Uterus (tissue), 4 donors: ENCODE data around the gene SLCO3A1. TPM values are rescaled to one million over a fixed set of nuclear protein-coding genes. Genes with fewer than 3 reads are reported as not detected.

ENCODE experiments used
- DNase-seq, 2 donors: peaks; one replicate each; pipeline ENCODE4 v3.0.0-alpha.2; 2019 to 2020
- H3K27ac ChIP-seq, 2 donors: fragments of 200-600 bp; sonication (generic); 1 replicate in 1 of 2; 2 replicates in 1 of 2; pipeline ENCODE4 v1.5.1; 2016 to 2018
- H3K27me3 ChIP-seq, 2 donors: fragments of 200-600 bp; sonication (generic); one replicate each; pipeline ENCODE4 v1.5.1; 2018 to 2019; ENCODE audit warnings: control low read depth in 1 of 2
- H3K36me3 ChIP-seq, 2 donors: fragments of 200-600 bp; sonication (generic); one replicate each; pipeline ENCODE4 v1.5.1; 2019; ENCODE audit warnings: control low read depth in 1 of 2
- H3K4me1 ChIP-seq, 2 donors: fragments of 200-600 bp; sonication (generic); one replicate each; pipeline ENCODE4 v1.5.1; 2018 to 2019; ENCODE audit warnings: control low read depth in 1 of 2
- H3K4me3 ChIP-seq, 2 donors: fragments of 200-600 bp; sonication (generic); 1 replicate in 1 of 2; 2 replicates in 1 of 2; pipeline ENCODE4 v1.5.1; 2018 to 2019; ENCODE audit warnings: mild to moderate bottlenecking in 1 of 2
- H3K9me3 ChIP-seq, 2 donors: fragments of 200-600 bp; sonication (generic); one replicate each; pipeline ENCODE4 v1.5.1; 2019; ENCODE audit warnings: control low read depth in 1 of 2
- POLR2A ChIP-seq, 2 donors: fragments of 450-650 bp; IDR thresholded peaks; one replicate each; pipeline ENCODE4 v1.6.1; 2016; ENCODE audit warnings: antibody characterized with exemption in 2 of 2, mild to moderate bottlenecking in 1 of 2, moderate library complexity in 1 of 2
- intact Hi-C: fragments of 100-400 bp; cut with DNase I; formaldehyde crosslinking; loops from one replicate; pipeline ENCODE4 v1.15.1; 2023; ENCODE audit warnings: low total_unique reads
- total RNA-seq, 4 donors: library from RNA; depleted of rRNA in 3 of 4; stranded (reverse); fragments of >200 nt in 3 of 4; gene quantifications; one replicate each; pipeline versions ENCODE4 v1.1.0 to v1.2.4, GENCODE V29; 2014 to 2023
- TF ChIP-seq, protein P1 (sequence below), 4 experiments: fragments of 200-600 bp in 2 of 4; fragments of 450-650 bp in 2 of 4; sonication (generic) in 2 of 4; IDR thresholded peaks; one replicate each; pipeline ENCODE4 v1.5.1; 2016 to 2019; ENCODE audit warnings: antibody characterized with exemption in 4 of 4, mild to moderate bottlenecking in 2 of 4, moderate library complexity in 1 of 4
- donor health status: DM: yes; HTN: yes; CAD: no.

SLCO3A1 gene
- total RNA-seq, 4 donors from 2014 or later: 4.4 to 26.1 (median 9.5) TPM

- no peak for TF ChIP-seq POLR2A (IDR thresholded peaks at IDR 0.05)
- TF ChIP-seq, protein P1, sequence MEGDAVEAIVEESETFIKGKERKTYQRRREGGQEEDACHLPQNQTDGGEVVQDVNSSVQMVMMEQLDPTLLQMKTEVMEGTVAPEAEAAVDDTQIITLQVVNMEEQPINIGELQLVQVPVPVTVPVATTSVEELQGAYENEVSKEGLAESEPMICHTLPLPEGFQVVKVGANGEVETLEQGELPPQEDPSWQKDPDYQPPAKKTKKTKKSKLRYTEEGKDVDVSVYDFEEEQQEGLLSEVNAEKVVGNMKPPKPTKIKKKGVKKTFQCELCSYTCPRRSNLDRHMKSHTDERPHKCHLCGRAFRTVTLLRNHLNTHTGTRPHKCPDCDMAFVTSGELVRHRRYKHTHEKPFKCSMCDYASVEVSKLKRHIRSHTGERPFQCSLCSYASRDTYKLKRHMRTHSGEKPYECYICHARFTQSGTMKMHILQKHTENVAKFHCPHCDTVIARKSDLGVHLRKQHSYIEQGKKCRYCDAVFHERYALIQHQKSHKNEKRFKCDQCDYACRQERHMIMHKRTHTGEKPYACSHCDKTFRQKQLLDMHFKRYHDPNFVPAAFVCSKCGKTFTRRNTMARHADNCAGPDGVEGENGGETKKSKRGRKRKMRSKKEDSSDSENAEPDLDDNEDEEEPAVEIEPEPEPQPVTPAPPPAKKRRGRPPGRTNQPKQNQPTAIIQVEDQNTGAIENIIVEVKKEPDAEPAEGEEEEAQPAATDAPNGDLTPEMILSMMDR (IDR thresholded peaks at IDR 0.05): no peak
- Histone ChIP-seq H3K27ac (no peak overlapping the region), H3K9me3 (no peaks in the 10 kb centered on the region), H3K27me3 (no peaks in the 10 kb centered on the region), H3K36me3 (no peaks in the 10 kb centered on the region), H3K4me3 (no peak overlapping the region), H3K4me1 (peaks cover 5 to 6% of the 10 kb centered on the region in 2 donors)
- intact Hi-C loops: no loop called here
- no peak for DNase-seq
These were observed 168.3 kb downstream of the SLCO3A1 start for GRCh38 chr15:92021792-92022191.

DNA sequence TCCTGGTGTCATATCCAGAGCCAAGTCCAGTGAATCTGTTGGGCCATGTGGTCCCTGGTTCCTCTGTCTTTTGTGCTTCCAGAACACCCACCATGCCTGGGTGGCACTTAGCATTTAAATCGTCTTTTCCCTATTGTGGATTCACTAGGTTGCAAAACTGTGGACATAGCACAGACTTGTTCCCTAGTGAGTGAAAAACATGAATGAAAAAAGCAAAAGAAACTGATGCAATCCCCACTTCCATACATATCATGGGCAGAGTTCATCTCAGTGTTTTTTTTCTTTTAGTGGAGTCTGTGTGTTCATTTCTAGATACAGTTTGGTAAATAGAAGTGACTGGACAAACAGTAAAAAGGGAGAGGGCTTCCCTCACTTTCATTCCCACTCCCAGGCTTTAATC, 170.5 kb downstream of the SLCO3A1 start:
- intact Hi-C loops: no loop called here
- Histone ChIP-seq H3K4me3 (no peak overlapping the region), H3K27me3 (no peaks in the 10 kb centered on the region), H3K9me3 (no peaks in the 10 kb centered on the region), H3K27ac (no peak overlapping the region), H3K4me1 (peaks cover 5 to 6% of the 10 kb centered on the region in 2 donors), H3K36me3 (no peaks in the 10 kb centered on the region)
- no peak for TF ChIP-seq POLR2A (IDR thresholded peaks at IDR 0.05)
- TF ChIP-seq, protein P1 (IDR thresholded peaks at IDR 0.05): no peak
- DNase-seq: no peak

DNA sequence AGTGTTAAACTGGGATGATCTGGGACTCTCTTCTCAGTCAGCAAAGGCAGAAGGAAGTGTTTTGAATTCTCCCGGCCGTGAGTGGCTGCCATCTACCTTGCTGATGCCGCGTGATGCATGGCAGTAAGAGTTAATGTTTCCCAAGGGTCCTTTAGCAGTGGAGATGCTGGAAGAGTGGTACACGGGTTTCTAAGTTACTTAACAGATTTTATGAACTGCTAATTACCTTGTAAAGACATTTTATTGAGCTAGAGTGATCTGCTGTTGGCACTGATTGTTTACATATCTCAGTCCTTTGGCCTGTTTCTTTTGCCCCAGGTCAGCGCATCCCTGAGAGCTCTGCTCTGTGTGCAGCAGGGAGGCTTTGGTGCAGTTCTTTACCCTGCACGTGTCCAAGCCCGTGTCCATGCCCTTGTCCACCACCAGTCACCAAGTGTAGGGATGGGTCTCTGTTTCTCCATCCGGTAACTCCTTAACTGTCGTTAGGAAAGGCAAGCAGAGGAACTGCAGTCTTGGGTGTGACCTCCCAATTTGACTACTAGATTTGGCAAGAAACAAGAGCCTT, 172.3 kb downstream of the SLCO3A1 start:
- no peaks in the 10 kb centered on the region for H3K36me3 ChIP-seq
- no peak overlapping the region for H3K4me3 ChIP-seq
- TF ChIP-seq, protein P1 (IDR thresholded peaks at IDR 0.05): no peak
- TF ChIP-seq POLR2A (IDR thresholded peaks at IDR 0.05): no peak
- H3K4me1 ChIP-seq: peaks cover 1 to 6% of the 10 kb centered on the region in 2 donors
- no peak overlapping the region for H3K27ac ChIP-seq
- H3K9me3 ChIP-seq: no peaks in the 10 kb centered on the region
- intact Hi-C loops: no loop called here
- no peak for DNase-seq
- no peaks in the 10 kb centered on the region for H3K27me3 ChIP-seq

- DNase-seq: no peak
- no peaks in the 10 kb centered on the region for H3K36me3 ChIP-seq
- no peaks in the 10 kb centered on the region for H3K4me1 ChIP-seq
- H3K4me3 ChIP-seq: no peak overlapping the region
- TF ChIP-seq POLR2A (IDR thresholded peaks at IDR 0.05): no peak
- TF ChIP-seq, protein P1 (IDR thresholded peaks at IDR 0.05): no peak
- intact Hi-C loops: no loop called here
- H3K27ac ChIP-seq: peak overlapping the region; percentile 69 to 70
- no peaks in the 10 kb centered on the region for H3K9me3 ChIP-seq
- no peaks in the 10 kb centered on the region for H3K27me3 ChIP-seq
These were observed 174.8 kb downstream of the SLCO3A1 start for GRCh38 chr15:92028389-92028724.

- no peak overlapping the region for H3K4me3 ChIP-seq
- intact Hi-C loops: no loop called here
These were observed 176.3 kb downstream of the SLCO3A1 start for GRCh38 chr15:92029767-92030166.

More at GRCh38 chr15:92029767-92030166, 176.3 kb downstream of the SLCO3A1 start:
- TF ChIP-seq POLR2A (IDR thresholded peaks at IDR 0.05): no peak
- TF ChIP-seq, protein P1 (IDR thresholded peaks at IDR 0.05): no peak
- no peaks in the 10 kb centered on the region for H3K27me3 ChIP-seq
- no peaks in the 10 kb centered on the region for H3K9me3 ChIP-seq
- no peaks in the 10 kb centered on the region for H3K36me3 ChIP-seq
- no peak for DNase-seq
- H3K27ac ChIP-seq: peak overlapping the region; percentile 70 to 71
- no peaks in the 10 kb centered on the region for H3K4me1 ChIP-seq
